IMR-90 (cell line): Measurements from ENCODE around the gene ATXN1. TPM values are rescaled to one million over a fixed set of nuclear protein-coding genes. Genes with fewer than 3 reads are reported as not detected.
A peak's percentile ranks its signal among the peaks of the same experiment; 100 is the strongest.

Experiments used
- ATAC-seq: fragments of 200-7000 bp; cut with Tn5 transposase; 2 replicates; pipeline ENCODE4 v1.9.1; 2020; ENCODE audit warnings: low read depth, mild to moderate bottlenecking, moderate library complexity
- BruUV-seq: library from RNA; stranded (reverse); fragments of 400-500 nt; replicated peaks from 2 replicates; lab custom pipeline; 2021; lab: Mats Ljungman, UMichigan
- CTCF ChIA-PET: fragments of 300-600 bp; formaldehyde crosslinking; extraction: SDS; loops from one replicate; lab custom pipeline; 2021; ENCODE audit warnings: antibody characterized with exemption; lab: Yijun Ruan, JAX
- POLR2A ChIA-PET: fragments of 300-600 bp; sonication (Branson Sonifier 250); formaldehyde crosslinking; loops from one replicate; lab custom pipeline; 2022; ENCODE audit warnings: antibody characterized with exemption; ENCODE audit not compliant: unreplicated experiment; lab: Charles Lee
- DNase-seq: peaks from one replicate; pipeline ENCODE4 v3.0.0; 2013
- H2AFZ ChIP-seq: replicated peaks from 2 replicates; pipeline ENCODE3; 2013; ENCODE audit warnings: low read length, mild to moderate bottlenecking; ENCODE audit not compliant: poor library complexity
- H2AK5ac ChIP-seq: 2 replicates; pipeline ENCODE4 v1.6.1; 2013; ENCODE audit warnings: low read depth, low read length, inconsistent platforms
- H2AK9ac ChIP-seq: replicated peaks from 2 replicates; pipeline ENCODE3; 2013; ENCODE audit warnings: mild to moderate bottlenecking, low read depth, low read length, moderate library complexity; ENCODE audit not compliant: poor library complexity
- H2BK120ac ChIP-seq: 2 replicates; pipeline ENCODE4 v1.6.1; 2013; ENCODE audit warnings: low read depth, low read length, inconsistent platforms
- H2BK15ac ChIP-seq: 3 replicates; pipeline ENCODE4 v1.6.1; 2013; ENCODE audit warnings: low read depth, low read length, inconsistent platforms
- H2BK20ac ChIP-seq: 2 replicates; pipeline ENCODE4 v1.6.1; 2013; ENCODE audit warnings: low read depth, mild to moderate bottlenecking, inconsistent platforms, low read length, moderate library complexity
- H2BK5ac ChIP-seq: 2 replicates; pipeline ENCODE4 v1.6.1; 2013; ENCODE audit warnings: mild to moderate bottlenecking, low read depth, low read length, inconsistent platforms; ENCODE audit not compliant: poor library complexity, severe bottlenecking
- H3K14ac ChIP-seq: replicated peaks from 2 replicates; pipeline ENCODE4 v1.6.1; 2013; ENCODE audit warnings: low read depth, low read length, inconsistent platforms
- H3K18ac ChIP-seq: 2 replicates; pipeline ENCODE4 v1.6.1; 2013; ENCODE audit warnings: low read depth, low read length, control low read depth
- H3K23ac ChIP-seq: 2 replicates; pipeline ENCODE4 v1.6.1; 2013; ENCODE audit warnings: low read depth, low read length, inconsistent platforms
- H3K27ac ChIP-seq: 2 replicates; pipeline ENCODE4 v1.5.1; 2013; ENCODE audit warnings: mild to moderate bottlenecking, control low read depth, low read length; ENCODE audit not compliant: insufficient read depth
- H3K27me3 ChIP-seq: 2 replicates; pipeline ENCODE4 v1.6.1; 2013; ENCODE audit warnings: low read length; ENCODE audit not compliant: control insufficient read depth, insufficient read depth
- H3K36me3 ChIP-seq: 2 replicates; pipeline ENCODE4 v1.6.1; 2013; ENCODE audit warnings: low read length, mixed read lengths; ENCODE audit not compliant: control insufficient read depth, insufficient read depth
- H3K4ac ChIP-seq: 2 replicates; pipeline ENCODE4 v1.6.1; 2013; ENCODE audit warnings: low read depth, low read length, inconsistent platforms
- H3K4me1 ChIP-seq: 2 replicates; pipeline ENCODE4 v1.6.1; 2013; ENCODE audit warnings: low read length, mixed read lengths; ENCODE audit not compliant: control insufficient read depth, insufficient read depth
- H3K4me2 ChIP-seq: 2 replicates; pipeline ENCODE4 v1.6.1; 2013; ENCODE audit warnings: low read depth, mild to moderate bottlenecking, control low read depth, low read length, moderate library complexity
- H3K4me3 ChIP-seq: 2 replicates; pipeline ENCODE4 v1.5.1; 2013; ENCODE audit warnings: low read depth, mild to moderate bottlenecking, control low read depth, low read length, moderate library complexity; ENCODE audit not compliant: insufficient read depth
- H3K56ac ChIP-seq: 2 replicates; pipeline ENCODE4 v1.6.1; 2013; ENCODE audit warnings: low read length, inconsistent platforms; ENCODE audit not compliant: insufficient read depth; ENCODE audit errors: extremely low read depth
- H3K79me1 ChIP-seq, 2 experiments: 2 replicates each; pipeline ENCODE4 v1.6.1; 2013; ENCODE audit warnings: low read length in 2 of 2, inconsistent platforms in 1 of 2, low read depth in 1 of 2
- H3K9ac ChIP-seq: 2 replicates; pipeline ENCODE4 v1.6.1; 2013; ENCODE audit warnings: low read depth, low read length, control low read depth
- H3K9me1 ChIP-seq: 2 replicates; pipeline ENCODE4 v1.6.1; 2013; ENCODE audit warnings: low read length, inconsistent platforms; ENCODE audit not compliant: insufficient read depth
- H3K9me3 ChIP-seq: 2 replicates; pipeline ENCODE4 v1.6.1; 2013; ENCODE audit warnings: low read length; ENCODE audit not compliant: control insufficient read depth, insufficient read depth
- H4K20me1 ChIP-seq: 2 replicates; pipeline ENCODE4 v1.6.1; 2013; ENCODE audit warnings: low read length, inconsistent platforms; ENCODE audit not compliant: insufficient read depth
- H4K5ac ChIP-seq: 2 replicates; pipeline ENCODE4 v1.6.1; 2013; ENCODE audit warnings: mild to moderate bottlenecking, low read depth, low read length, control low read depth
- H4K8ac ChIP-seq, 2 experiments: 2 replicates each; pipeline ENCODE4 v1.6.1; 2013; ENCODE audit warnings: low read depth in 2 of 2, low read length in 2 of 2, control low read depth in 1 of 2, inconsistent platforms in 1 of 2
- H4K91ac ChIP-seq: 2 replicates; pipeline ENCODE4 v1.6.1; 2013; ENCODE audit warnings: low read depth, low read length, inconsistent platforms; ENCODE audit not compliant: insufficient read depth
- CEBPB ChIP-seq: IDR thresholded peaks from 2 replicates; pipeline ENCODE4 v1.6.1; 2012; ENCODE audit warnings: low read depth, low read length, improper control_type of control experiment
- CHD1 ChIP-seq: IDR thresholded peaks from 2 replicates; pipeline ENCODE4 v1.6.1; 2012; ENCODE audit warnings: low read depth, low read length, improper control_type of control experiment
- MAFK ChIP-seq: IDR thresholded peaks from 2 replicates; pipeline ENCODE4 v1.6.1; 2012; ENCODE audit warnings: low read depth, low read length, improper control_type of control experiment
- MAZ ChIP-seq: IDR thresholded peaks from 2 replicates; pipeline ENCODE4 v1.6.1; 2012; ENCODE audit warnings: low read depth, mild to moderate bottlenecking, low read length, improper control_type of control experiment, moderate library complexity, borderline replicate concordance
- NFE2L2 ChIP-seq: fragments of 150-350 bp; IDR thresholded peaks from 2 replicates; pipeline ENCODE4 v1.6.1; 2016; ENCODE audit warnings: low read depth, mild to moderate bottlenecking, low read length
- RCOR1 ChIP-seq: IDR thresholded peaks from 2 replicates; pipeline ENCODE4 v1.6.1; 2012; ENCODE audit warnings: mild to moderate bottlenecking, low read length, improper control_type of control experiment; ENCODE audit not compliant: insufficient replicate concordance
- WGBS, 2 experiments: methylation state at CpG; one replicate each; pipeline versions ENCODE4 v1.1.5 to v1.1.7; 2013; ENCODE audit warnings: missing lambda C conversion rate in 2 of 2; ENCODE audit not compliant: insufficient read length in 1 of 2; ENCODE audit errors: extremely low coverage in 2 of 2; 5-methylcytosine and 5-hydroxymethylcytosine counted together
- dilution Hi-C: fragments of 300-500 bp; cut with HindIII; formaldehyde crosslinking; loops from one replicate; pipeline ENCODE4 v1.14.3; 2018; ENCODE audit warnings: low sequenced_read_pairs; ENCODE audit not compliant: unreplicated experiment
- in situ Hi-C: fragments of 300-500 bp; cut with MboI; formaldehyde crosslinking; loops from 3 replicates; pipeline ENCODE4 v1.14.3; 2019; ENCODE audit warnings: low sequenced_read_pairs, inconsistent platforms, mixed read lengths
- intact Hi-C: fragments of 100-400 bp; cut with micrococcal nuclease; formaldehyde crosslinking; loops from 2 replicates; pipeline ENCODE4 v1.10.0; 2022
- polyA plus RNA-seq, 3 experiments: library from polyadenylated mRNA; depleted of rRNA; stranded (reverse); fragments of >200 nt; gene quantifications; 2 replicates each; pipeline ENCODE4 v1.2.3, GENCODE V29; 2012; ENCODE audit warnings: low replicate concordance in 1 of 3
- total RNA-seq: library from RNA; depleted of rRNA; stranded (reverse); fragments of >200 nt; gene quantifications from 2 replicates; pipeline ENCODE4 v1.2.3, GENCODE V29; 2012
- TF ChIP-seq, protein P1 (sequence below): fragments of 150-350 bp; IDR thresholded peaks from 2 replicates; pipeline ENCODE4 v1.6.1; 2016; ENCODE audit warnings: low read depth, mild to moderate bottlenecking, low read length, moderate library complexity, borderline replicate concordance
- TF ChIP-seq, protein P2 (sequence below): fragments of 150-350 bp; IDR thresholded peaks from 2 replicates; pipeline ENCODE4 v1.6.1; 2017; ENCODE audit warnings: mild to moderate bottlenecking, antibody characterized with exemption, low read length, low read depth

ATXN1 gene
- total and polyA plus RNA-seq, 2 of the 4 experiments (the other 2 are of a cell fraction): 7.3 to 11.1 TPM

DNA sequence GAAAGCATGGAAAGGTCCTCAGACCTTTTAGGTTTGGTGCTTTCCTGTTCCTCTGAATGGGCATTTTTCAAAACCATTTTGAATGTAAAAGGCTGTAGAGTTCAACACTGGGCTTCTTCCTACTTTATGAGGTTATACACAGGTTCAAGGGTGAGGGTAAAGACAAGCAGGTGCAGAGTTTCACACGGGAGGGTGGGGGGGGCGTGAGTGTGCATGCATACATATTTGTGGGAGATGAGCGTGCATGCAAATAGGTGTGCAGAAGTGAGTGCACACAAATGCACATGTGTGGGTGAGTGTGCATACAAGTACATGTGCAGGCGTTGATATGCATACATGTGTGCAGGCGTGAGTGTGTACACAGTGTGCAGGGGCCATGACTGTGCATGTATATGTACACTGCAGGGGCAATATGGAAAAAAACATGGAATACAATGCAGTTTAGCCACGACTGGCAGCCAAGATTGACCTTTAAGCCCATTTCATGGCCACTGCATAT, 339.7 kb downstream of the ATXN1 start:
- dilution Hi-C loops: no loop called here
- in situ Hi-C loops: no loop called here
- no peak overlapping the region for H3K4me3 ChIP-seq
- no peak overlapping the region for H3K4ac ChIP-seq
- no peaks in the 10 kb centered on the region for H3K9me3 ChIP-seq
- no peak overlapping the region for H2AK9ac ChIP-seq
- no peak overlapping the region for H3K23ac ChIP-seq
- no peak overlapping the region for H4K8ac ChIP-seq
- no TSS peak for BruUV-seq
- H2BK5ac ChIP-seq: peak overlapping the region; percentile 39
- ChIA-PET CTCF (no interaction called here), POLR2A (no interaction called here)
- no peak overlapping the region for H2BK120ac ChIP-seq
- H3K27ac ChIP-seq: no peak overlapping the region
- H3K36me3 ChIP-seq: peaks cover 2% of the 10 kb centered on the region; the same call in 1 of the 2 replicates
- intact Hi-C loops: no loop called here
- no peaks in the 10 kb centered on the region for H4K20me1 ChIP-seq
- TF ChIP-seq, protein P1, sequence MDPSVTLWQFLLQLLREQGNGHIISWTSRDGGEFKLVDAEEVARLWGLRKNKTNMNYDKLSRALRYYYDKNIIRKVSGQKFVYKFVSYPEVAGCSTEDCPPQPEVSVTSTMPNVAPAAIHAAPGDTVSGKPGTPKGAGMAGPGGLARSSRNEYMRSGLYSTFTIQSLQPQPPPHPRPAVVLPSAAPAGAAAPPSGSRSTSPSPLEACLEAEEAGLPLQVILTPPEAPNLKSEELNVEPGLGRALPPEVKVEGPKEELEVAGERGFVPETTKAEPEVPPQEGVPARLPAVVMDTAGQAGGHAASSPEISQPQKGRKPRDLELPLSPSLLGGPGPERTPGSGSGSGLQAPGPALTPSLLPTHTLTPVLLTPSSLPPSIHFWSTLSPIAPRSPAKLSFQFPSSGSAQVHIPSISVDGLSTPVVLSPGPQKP: no peak
- TF ChIP-seq CEBPB (no peak), CHD1 (no peak), MAFK (no peak), RCOR1 (no peak), MAZ (no peak), NFE2L2 (no peak)
- TF ChIP-seq, protein P2, sequence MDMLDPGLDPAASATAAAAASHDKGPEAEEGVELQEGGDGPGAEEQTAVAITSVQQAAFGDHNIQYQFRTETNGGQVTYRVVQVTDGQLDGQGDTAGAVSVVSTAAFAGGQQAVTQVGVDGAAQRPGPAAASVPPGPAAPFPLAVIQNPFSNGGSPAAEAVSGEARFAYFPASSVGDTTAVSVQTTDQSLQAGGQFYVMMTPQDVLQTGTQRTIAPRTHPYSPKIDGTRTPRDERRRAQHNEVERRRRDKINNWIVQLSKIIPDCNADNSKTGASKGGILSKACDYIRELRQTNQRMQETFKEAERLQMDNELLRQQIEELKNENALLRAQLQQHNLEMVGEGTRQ: no peak
- DNase-seq (no peak), ATAC-seq (no peak)
- peaks cover 0 to 13% of the 10 kb centered on the region in 2 experiments; a peak in 3 of 4 replicates for H3K79me1 ChIP-seq
- 92% methylated on average over 5 of the region's 6 CpGs; no CpG with 5 or more reads in 1 of the 2 experiments for WGBS, 2 experiments
- no peak overlapping the region for H2BK15ac ChIP-seq
- no peak overlapping the region for H2AK5ac ChIP-seq
- no peak overlapping the region for H3K56ac ChIP-seq
- no peak overlapping the region for H3K18ac ChIP-seq
- no peak overlapping the region for H3K9ac ChIP-seq
- no peaks in the 10 kb centered on the region for H3K27me3 ChIP-seq
- peak overlapping the region; percentile 73 for H3K4me2 ChIP-seq
- H4K91ac ChIP-seq: no peak overlapping the region
- H3K4me1 ChIP-seq: peaks cover 5% of the 10 kb centered on the region
- no peak overlapping the region for H2BK20ac ChIP-seq
- no peak overlapping the region for H4K5ac ChIP-seq
- H3K9me1 ChIP-seq: peaks cover 6% of the 10 kb centered on the region; the same call in 1 of the 2 replicates
- no peak overlapping the region for H2AFZ ChIP-seq
- H3K14ac ChIP-seq: no peak overlapping the region
